B cell (primary cell): ENCODE measurements around the gene PI4KA. TPM values are rescaled to one million over a fixed set of nuclear protein-coding genes. Genes with fewer than 3 reads are reported as not detected.
"Not testable (repeated sequence)": the region's sequence is repeated elsewhere in the genome, so short reads cannot be mapped to it uniquely, and the experiment has no call there.

Source experiments
- ATAC-seq: fragments of 200-7000 bp; cut with Tn5 transposase; one replicate; pipeline ENCODE4 v1.10.0; 2021; ENCODE audit warnings: low read depth, mild to moderate bottlenecking, moderate number of reproducible peaks, moderate library complexity
- CTCF ChIA-PET: fragments of 350-600 bp; sonication (Branson Sonifier 250); formaldehyde crosslinking; loops from one replicate; lab custom pipeline; 2021; ENCODE audit warnings: antibody characterized with exemption, inconsistent platforms; lab: Charles Lee
- POLR2A ChIA-PET: fragments of 350-600 bp; sonication (Branson Sonifier 250); formaldehyde crosslinking; loops from one replicate; lab custom pipeline; 2021; ENCODE audit warnings: antibody characterized with exemption; lab: Charles Lee
- DNase-seq: peaks from one replicate; pipeline ENCODE4 v3.0.0; 2013
- H2AFZ ChIP-seq: 2 replicates; pipeline ENCODE4 v1.6.1; 2012; ENCODE audit warnings: mild to moderate bottlenecking, low read depth, low read length; ENCODE audit not compliant: insufficient read depth, poor library complexity, severe bottlenecking
- H3K27ac ChIP-seq, 2 donors: 1 replicate in 1 of 2; 2 replicates in 1 of 2; pipeline ENCODE4 v1.5.1; 2012 to 2013; ENCODE audit warnings: low read length in 2 of 2, mild to moderate bottlenecking in 2 of 2, moderate library complexity in 1 of 2
- H3K27me3 ChIP-seq, 4 experiments: fragments of 200-600 bp in 1 of 4; sonication (generic) in 1 of 4; replicated peaks in 1 of 4; 1 replicate in 2 of 4; 2 replicates in 2 of 4; pipeline versions ENCODE4 v1.6.1 to v1.7.0; 2013 to 2016; ENCODE audit warnings: low read length in 3 of 4, mild to moderate bottlenecking in 2 of 4, mixed read lengths in 1 of 4, moderate library complexity in 1 of 4; ENCODE audit not compliant: insufficient read depth in 4 of 4, control insufficient read depth in 3 of 4; ENCODE audit errors: control extremely low read depth in 1 of 4
- H3K36me3 ChIP-seq, 2 experiments: replicated peaks in 1 of 2; 1 replicate in 1 of 2; 2 replicates in 1 of 2; pipeline versions ENCODE4 v1.6.1 to v1.7.1; 2013; ENCODE audit warnings: low read length in 1 of 2; ENCODE audit not compliant: insufficient read depth in 2 of 2, control insufficient read depth in 1 of 2; ENCODE audit errors: control extremely low read depth in 1 of 2, extremely low read depth in 1 of 2
- H3K4me1 ChIP-seq, 2 donors: fragments of 200-600 bp in 1 of 2; sonication (generic) in 1 of 2; 1 replicate in 1 of 2; 2 replicates in 1 of 2; pipeline versions ENCODE4 v1.5.1 to v1.6.1; 2013 to 2017; ENCODE audit warnings: low read length in 2 of 2; ENCODE audit not compliant: control insufficient read depth in 2 of 2, insufficient read depth in 2 of 2
- H3K4me2 ChIP-seq: replicated peaks from 2 replicates; pipeline ENCODE3; 2012; ENCODE audit warnings: mild to moderate bottlenecking, low read depth, low read length; ENCODE audit not compliant: poor library complexity, severe bottlenecking
- H3K4me3 ChIP-seq, 5 experiments: fragments of 200-600 bp in 1 of 5; sonication (generic) in 1 of 5; 1 replicate in 3 of 5; 2 replicates in 2 of 5; pipeline versions ENCODE4 v1.5.1 to v1.7.0; 2011 to 2016; ENCODE audit warnings: low read length in 4 of 5, mild to moderate bottlenecking in 4 of 5, low read depth in 2 of 5, control low read depth in 1 of 5, moderate library complexity in 1 of 5; ENCODE audit not compliant: insufficient read depth in 1 of 5; ENCODE audit errors: control extremely low read depth in 1 of 5, extremely low read depth in 1 of 5
- H3K79me2 ChIP-seq: fragments of 200-600 bp; sonication (generic); one replicate; pipeline ENCODE4 v1.6.0; 2016; ENCODE audit warnings: low read length; ENCODE audit not compliant: control insufficient read depth, insufficient read depth
- H3K9ac ChIP-seq: fragments of 200-600 bp; sonication (generic); 2 replicates; pipeline ENCODE4 v1.6.1; 2017; ENCODE audit warnings: mild to moderate bottlenecking, low read length, moderate library complexity
- H3K9me3 ChIP-seq, 3 donors: one replicate each; pipeline versions ENCODE4 v1.6.1 to v1.7.1; 2013; ENCODE audit warnings: low read length in 2 of 3; ENCODE audit not compliant: control insufficient read depth in 2 of 3, insufficient read depth in 1 of 3; ENCODE audit errors: control extremely low read depth in 1 of 3
- H4K20me1 ChIP-seq: 2 replicates; pipeline ENCODE4 v1.6.0; 2012; ENCODE audit warnings: mild to moderate bottlenecking, low read length; ENCODE audit not compliant: insufficient read depth, control insufficient read depth, poor library complexity, severe bottlenecking
- H3K27ac Mint-ChIP-seq: one replicate; pipeline ENCODE4 v1.8.0; 2021; ENCODE audit warnings: mixed read lengths
- H3K27me3 Mint-ChIP-seq: one replicate; pipeline ENCODE4 v1.8.0; 2021; ENCODE audit warnings: mixed read lengths
- H3K4me1 Mint-ChIP-seq: one replicate; pipeline ENCODE4 v1.8.0; 2021; ENCODE audit warnings: mixed read lengths
- H3K4me3 Mint-ChIP-seq: one replicate; pipeline ENCODE4 v1.8.0; 2021; ENCODE audit warnings: mixed read lengths
- H3K9me3 Mint-ChIP-seq: one replicate; pipeline ENCODE4 v1.8.0; 2022; ENCODE audit warnings: mixed read lengths; ENCODE audit not compliant: insufficient read depth
- WGBS: methylation state at CpG from one replicate; pipeline ENCODE4 v1.1.5; 2013; ENCODE audit warnings: missing lambda C conversion rate; ENCODE audit not compliant: insufficient coverage; 5-methylcytosine and 5-hydroxymethylcytosine counted together
- intact Hi-C: fragments of 100-400 bp; cut with micrococcal nuclease; formaldehyde crosslinking; loops from one replicate; pipeline ENCODE4 v1.10.0; 2022
- polyA plus RNA-seq: library from polyadenylated mRNA; depleted of rRNA; stranded (reverse); fragments of >200 nt; gene quantifications from 2 replicates; pipeline ENCODE4 v1.2.3, GENCODE V29; 2012
- total RNA-seq, 2 donors: library from RNA; stranded (reverse); fragments of 120-200 nt in 1 of 2; gene quantifications; 1 replicate in 1 of 2; 2 replicates in 1 of 2; pipeline versions ENCODE4 v1.2.3 to v1.2.4, GENCODE V29; 2013 to 2022
- TF ChIP-seq, protein P1 (sequence below): fragments of 200-600 bp; IDR thresholded peaks from one replicate; pipeline ENCODE4 v1.8.0; 2022; ENCODE audit warnings: antibody characterized with exemption, mild to moderate bottlenecking

Gene PI4KA
- total and polyA plus RNA-seq, 2 donors (not counting 1 experiment from before 2014, with no cell fraction given): 85.9 to 156 TPM

DNA sequence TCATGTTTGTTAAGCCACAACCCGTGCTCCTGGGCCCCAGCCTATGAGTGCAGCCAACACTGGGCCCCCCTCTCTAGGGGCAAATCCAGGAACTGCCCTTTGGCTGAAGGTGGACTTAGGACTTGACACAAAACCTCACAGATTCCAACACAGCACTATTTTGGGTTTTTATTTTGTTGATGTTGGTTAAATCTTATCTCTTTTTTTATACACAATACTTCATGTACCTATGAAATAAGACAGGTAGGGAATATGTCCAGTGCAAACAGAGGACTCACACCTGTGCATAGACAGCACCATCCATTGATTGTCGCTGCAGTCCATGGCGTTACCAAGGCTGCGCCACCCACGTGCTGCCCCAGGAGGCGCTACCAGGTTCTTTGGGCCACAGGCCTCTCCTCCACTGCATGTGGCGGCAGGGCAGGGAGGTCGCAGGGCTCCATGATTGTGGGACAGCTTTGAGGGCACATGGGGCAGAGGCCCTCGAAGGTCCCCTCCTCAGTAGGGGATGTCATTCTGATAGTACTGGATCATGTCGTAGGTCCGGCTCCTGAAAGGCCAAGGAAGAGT is 151.0 kb downstream of the PI4KA start:
- H3K9me3 Mint-ChIP-seq, H3K27ac ChIP-seq, H3K36me3 ChIP-seq, H3K27me3 Mint-ChIP-seq, intact Hi-C loops, H3K79me2 ChIP-seq, H3K4me3 Mint-ChIP-seq, DNase-seq, H3K4me2 ChIP-seq, CTCF ChIA-PET, H3K9ac ChIP-seq, H2AFZ ChIP-seq, H3K4me1 ChIP-seq, H3K9me3 ChIP-seq, H3K4me3 ChIP-seq, ATAC-seq, H3K27ac Mint-ChIP-seq, POLR2A ChIA-PET, H4K20me1 ChIP-seq, H3K27me3 ChIP-seq, H3K4me1 Mint-ChIP-seq: not testable (repeated sequence)
- WGBS: 96% methylated on average over 8 of the region's 11 CpGs

DNA sequence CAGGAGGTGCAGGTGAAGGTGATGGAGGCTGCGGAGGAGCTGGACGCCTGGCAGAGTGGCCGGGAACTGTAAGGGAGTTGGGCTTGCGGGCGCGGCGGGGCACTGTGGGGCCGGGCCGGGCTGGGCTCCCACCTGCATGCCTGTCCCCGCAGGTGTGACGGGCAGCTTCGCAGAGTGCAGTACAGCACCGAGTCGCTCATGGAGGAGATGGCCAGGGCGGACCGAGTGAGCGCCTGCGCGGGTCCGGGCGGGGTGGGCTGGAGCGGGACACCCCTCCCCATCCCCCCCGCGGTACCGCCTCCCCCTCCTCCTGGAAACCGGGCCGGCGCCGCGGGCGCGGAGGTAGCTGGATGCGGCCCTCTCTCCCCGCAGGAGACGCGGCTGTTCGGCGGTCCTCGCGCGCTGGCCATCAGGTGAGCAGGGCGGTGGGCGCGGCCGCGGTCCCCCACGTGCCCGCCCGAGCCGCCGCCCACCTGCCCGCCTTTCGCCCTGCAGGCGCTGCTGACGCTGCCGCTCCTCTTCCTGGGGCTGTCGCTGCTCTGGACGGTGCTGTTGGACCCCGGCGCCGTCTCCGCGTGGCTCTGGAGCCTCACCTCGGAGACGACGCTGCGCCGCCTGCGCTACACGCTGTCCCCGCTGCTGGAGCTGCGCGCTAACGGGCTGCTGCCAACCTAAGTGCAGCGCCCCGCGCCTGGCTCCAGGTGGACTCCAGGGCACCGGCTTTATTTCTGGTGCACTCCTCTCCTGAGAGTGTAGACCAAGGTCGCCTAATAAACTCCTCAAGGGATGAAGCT is 154.6 kb downstream of the PI4KA start:
- peak; percentile 58 for DNase-seq
- peak overlapping the region; percentile 59 for H3K4me2 ChIP-seq

DNA sequence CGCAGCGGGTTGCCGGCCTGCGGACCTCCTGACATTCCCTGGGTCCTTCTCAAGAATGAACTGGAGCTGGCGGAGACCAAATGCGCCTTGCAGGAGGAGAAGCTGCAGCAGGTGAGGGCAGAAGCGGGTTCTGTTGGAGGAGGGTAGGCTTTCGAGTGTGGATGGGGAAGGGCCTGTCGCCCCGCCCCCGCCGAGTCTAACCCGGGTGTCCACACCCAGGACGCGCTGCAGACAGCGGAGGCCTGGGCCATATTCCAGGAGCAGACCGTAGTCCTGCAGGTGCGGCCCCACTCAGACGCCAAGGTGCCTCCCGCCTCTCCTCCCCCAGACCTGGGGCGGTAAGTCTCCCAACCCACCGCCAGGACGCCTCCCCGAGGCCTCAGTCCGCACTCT is 155.2 kb downstream of the PI4KA start:
- peak overlapping the region; percentile 75 for H2AFZ ChIP-seq
- H3K27me3 Mint-ChIP-seq, H3K36me3 ChIP-seq, H3K27me3 ChIP-seq, H3K9ac ChIP-seq, DNase-seq, H3K9me3 Mint-ChIP-seq, H3K79me2 ChIP-seq, H3K27ac ChIP-seq, H3K4me1 ChIP-seq, H4K20me1 ChIP-seq, H3K9me3 ChIP-seq: not testable (repeated sequence)
- Mint-ChIP-seq H3K4me3 (peak overlapping the region; percentile 98), H3K27ac (peak overlapping the region; percentile 53), H3K4me1 (peaks cover 11% of the 10 kb centered on the region)
- CTCF ChIA-PET: interaction anchor here (1.0 kb wide), 1 partner anchor 546 kb away, joined by 3 read pairs; no protein-coding TSS in a partner anchor
- peak overlapping the region in 4 of 5 experiments; percentile 19 to 60 (median 38) for H3K4me3 ChIP-seq
- POLR2A ChIA-PET: interaction anchor here (0.6 to 1.0 kb wide), 3 partner anchors 16 to 310 kb away, joined by 3 to 5 read pairs (median 4); partner anchors contain the start of genes MED15 and ZNF74
- peak; percentile 11 for ATAC-seq
- intact Hi-C loops: loop anchor here (2.0 to 5.0 kb wide), 2 partner anchors 155 to 309 kb away; partner anchors contain the start of genes PI4KA and SNAP29
- WGBS: no CpG with 5 or more reads among the region's 25 CpGs
- peak overlapping the region; percentile 59 for H3K4me2 ChIP-seq

More for the DNA sequence above, 154.6 kb downstream of the PI4KA start:
- not testable (repeated sequence) for H3K27me3 Mint-ChIP-seq, H3K27ac ChIP-seq, ATAC-seq, H4K20me1 ChIP-seq, H3K9ac ChIP-seq, H3K79me2 ChIP-seq, H3K4me1 ChIP-seq, H3K27me3 ChIP-seq, H3K9me3 ChIP-seq, H3K36me3 ChIP-seq, H3K9me3 Mint-ChIP-seq
- intact Hi-C loops: loop anchor here (2.0 to 5.0 kb wide), 2 partner anchors 155 to 308 kb away; partner anchors contain the start of genes PI4KA and SNAP29
- 3% methylated on average over 45 of the region's 79 CpGs for WGBS
- TF ChIP-seq, protein P1, sequence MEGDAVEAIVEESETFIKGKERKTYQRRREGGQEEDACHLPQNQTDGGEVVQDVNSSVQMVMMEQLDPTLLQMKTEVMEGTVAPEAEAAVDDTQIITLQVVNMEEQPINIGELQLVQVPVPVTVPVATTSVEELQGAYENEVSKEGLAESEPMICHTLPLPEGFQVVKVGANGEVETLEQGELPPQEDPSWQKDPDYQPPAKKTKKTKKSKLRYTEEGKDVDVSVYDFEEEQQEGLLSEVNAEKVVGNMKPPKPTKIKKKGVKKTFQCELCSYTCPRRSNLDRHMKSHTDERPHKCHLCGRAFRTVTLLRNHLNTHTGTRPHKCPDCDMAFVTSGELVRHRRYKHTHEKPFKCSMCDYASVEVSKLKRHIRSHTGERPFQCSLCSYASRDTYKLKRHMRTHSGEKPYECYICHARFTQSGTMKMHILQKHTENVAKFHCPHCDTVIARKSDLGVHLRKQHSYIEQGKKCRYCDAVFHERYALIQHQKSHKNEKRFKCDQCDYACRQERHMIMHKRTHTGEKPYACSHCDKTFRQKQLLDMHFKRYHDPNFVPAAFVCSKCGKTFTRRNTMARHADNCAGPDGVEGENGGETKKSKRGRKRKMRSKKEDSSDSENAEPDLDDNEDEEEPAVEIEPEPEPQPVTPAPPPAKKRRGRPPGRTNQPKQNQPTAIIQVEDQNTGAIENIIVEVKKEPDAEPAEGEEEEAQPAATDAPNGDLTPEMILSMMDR: peak; percentile 12
- POLR2A ChIA-PET: interaction anchor here (0.6 to 1.0 kb wide), 3 partner anchors 16 to 310 kb away, joined by 3 to 5 read pairs (median 4); partner anchors contain the start of gene ZNF74
- Mint-ChIP-seq H3K27ac (peak overlapping the region; percentile 10), H3K4me3 (peak overlapping the region; percentile 75), H3K4me1 (peaks cover 11% of the 10 kb centered on the region)
- CTCF ChIA-PET: interaction anchor here (1.0 kb wide), 1 partner anchor 547 kb away, joined by 3 read pairs; no protein-coding TSS in a partner anchor
- peak overlapping the region in 4 of 5 experiments; percentile 19 to 60 (median 38) for H3K4me3 ChIP-seq
- peak overlapping the region; percentile 75 for H2AFZ ChIP-seq
